ENCODE results near the gene DNAH1.
A peak's percentile ranks its signal among the peaks of the same experiment; 100 is the strongest.

The DNAH1 gene

DNA sequence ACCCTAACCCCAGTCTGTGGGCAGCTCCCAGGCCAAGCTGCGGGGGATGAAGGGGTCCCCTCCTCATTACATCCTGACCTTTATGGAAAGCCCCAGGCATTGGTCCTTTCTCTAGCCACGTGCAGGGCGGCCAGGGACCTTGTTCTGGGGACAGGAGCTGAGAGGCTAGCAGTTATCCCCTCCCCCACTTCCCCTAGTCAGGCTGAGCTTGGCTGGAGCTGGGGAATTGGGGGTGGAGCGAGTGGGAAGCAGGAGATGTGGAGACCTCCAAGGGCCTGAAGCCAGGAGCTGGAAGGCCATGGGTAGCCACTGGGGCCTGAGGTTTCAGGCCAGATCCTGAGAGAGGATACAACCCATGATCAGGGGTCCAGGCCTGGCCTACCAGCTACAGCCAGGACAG is 45.8 kb downstream of the DNAH1 start:
- no peak overlapping the region for H3K9ac ChIP-seq (ENCODE audit: low read depth, low read length)
- no peaks in the 10 kb centered on the region for H3K9me3 ChIP-seq (ENCODE audit: control insufficient read depth, insufficient read depth, low read length)
- H3K4me1 ChIP-seq (ENCODE audit: control insufficient read depth, insufficient read depth, low read length), result no peaks in the 10 kb centered on the region
- no peaks in the 10 kb centered on the region for H3K27me3 ChIP-seq (ENCODE audit: control insufficient read depth, insufficient read depth, low read length)
- no peaks in the 10 kb centered on the region for H3K36me3 ChIP-seq (ENCODE audit: control insufficient read depth, insufficient read depth, low read length)
- H3K27ac ChIP-seq (ENCODE audit: low read depth, low read length), result no peak overlapping the region
- H3K4me3 ChIP-seq (ENCODE audit: low read depth, low read length), result no peak overlapping the region

DNA sequence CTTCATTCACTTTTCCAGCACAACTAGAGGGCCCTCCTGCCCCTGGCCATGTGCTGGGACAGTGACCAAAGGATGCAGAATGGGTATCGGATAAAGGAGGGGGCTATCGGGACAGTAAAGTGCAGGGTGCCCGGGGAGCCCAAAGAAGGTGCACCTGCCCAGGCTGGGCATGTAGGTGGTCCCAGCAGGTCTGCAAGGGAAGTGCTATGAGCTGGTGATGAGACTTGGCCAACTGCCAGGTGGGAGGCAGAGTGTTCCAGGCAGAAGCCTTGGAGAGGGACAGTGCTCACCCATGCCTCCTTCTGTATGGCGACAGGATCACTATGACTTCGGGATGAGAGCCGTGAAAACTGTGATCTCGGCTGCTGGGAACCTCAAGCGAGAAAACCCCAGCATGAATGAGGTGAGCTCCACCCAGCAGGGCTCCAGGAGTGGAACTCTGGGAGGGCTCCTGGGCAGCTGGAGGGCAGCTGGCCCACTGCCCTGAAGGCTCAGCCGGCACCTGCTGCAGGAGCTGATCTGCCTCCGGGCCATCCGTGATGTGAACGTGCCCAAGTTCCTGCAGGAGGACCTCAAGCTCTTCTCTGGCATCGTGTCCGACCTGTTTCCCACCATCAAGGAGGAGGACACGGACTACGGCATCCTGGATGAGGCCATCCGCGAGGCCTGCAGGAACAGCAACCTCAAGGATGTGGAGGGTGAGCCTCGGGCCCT is 48.4 kb downstream of the DNAH1 start:
- H3K27me3 ChIP-seq (ENCODE audit: control insufficient read depth, insufficient read depth, low read length), result no peaks in the 10 kb centered on the region
- no peaks in the 10 kb centered on the region for H3K36me3 ChIP-seq (ENCODE audit: control insufficient read depth, insufficient read depth, low read length)
- no peak overlapping the region for H3K4me3 ChIP-seq (ENCODE audit: low read depth, low read length)
- H3K27ac ChIP-seq (ENCODE audit: low read depth, low read length), result no peak overlapping the region
- H3K9me3 ChIP-seq (ENCODE audit: control insufficient read depth, insufficient read depth, low read length), result no peaks in the 10 kb centered on the region
- no peak overlapping the region for H3K9ac ChIP-seq (ENCODE audit: low read depth, low read length)
- H3K4me1 ChIP-seq (ENCODE audit: control insufficient read depth, insufficient read depth, low read length), result peaks cover 4% of the 10 kb centered on the region; the same call in 1 of the 2 replicates

GRCh38 chr3:52366527-52366926 is 50.4 kb downstream of the DNAH1 start:
- Histone ChIP-seq H3K9ac (ENCODE audit: low read depth, low read length) (no peak overlapping the region), H3K4me3 (ENCODE audit: low read depth, low read length) (no peak overlapping the region), H3K27ac (ENCODE audit: low read depth, low read length) (no peak overlapping the region), H3K27me3 (ENCODE audit: control insufficient read depth, insufficient read depth, low read length) (no peaks in the 10 kb centered on the region), H3K36me3 (ENCODE audit: control insufficient read depth, insufficient read depth, low read length) (no peaks in the 10 kb centered on the region), H3K4me1 (ENCODE audit: control insufficient read depth, insufficient read depth, low read length) (peaks cover 4% of the 10 kb centered on the region; the same call in 1 of the 2 replicates), H3K9me3 (ENCODE audit: control insufficient read depth, insufficient read depth, low read length) (no peaks in the 10 kb centered on the region)

- H3K27ac ChIP-seq (ENCODE audit: low read depth, low read length), result no peak overlapping the region
- H3K9ac ChIP-seq (ENCODE audit: low read depth, low read length), result no peak overlapping the region
- H3K36me3 ChIP-seq (ENCODE audit: control insufficient read depth, insufficient read depth, low read length), result no peaks in the 10 kb centered on the region
- no peaks in the 10 kb centered on the region for H3K27me3 ChIP-seq (ENCODE audit: control insufficient read depth, insufficient read depth, low read length)
- no peaks in the 10 kb centered on the region for H3K9me3 ChIP-seq (ENCODE audit: control insufficient read depth, insufficient read depth, low read length)
- no peak overlapping the region for H3K4me3 ChIP-seq (ENCODE audit: low read depth, low read length)
- H3K4me1 ChIP-seq (ENCODE audit: control insufficient read depth, insufficient read depth, low read length), result peaks cover 4% of the 10 kb centered on the region; the same call in 1 of the 2 replicates
These were observed 52.1 kb downstream of the DNAH1 start for GRCh38 chr3:52367891-52368880.

DNA sequence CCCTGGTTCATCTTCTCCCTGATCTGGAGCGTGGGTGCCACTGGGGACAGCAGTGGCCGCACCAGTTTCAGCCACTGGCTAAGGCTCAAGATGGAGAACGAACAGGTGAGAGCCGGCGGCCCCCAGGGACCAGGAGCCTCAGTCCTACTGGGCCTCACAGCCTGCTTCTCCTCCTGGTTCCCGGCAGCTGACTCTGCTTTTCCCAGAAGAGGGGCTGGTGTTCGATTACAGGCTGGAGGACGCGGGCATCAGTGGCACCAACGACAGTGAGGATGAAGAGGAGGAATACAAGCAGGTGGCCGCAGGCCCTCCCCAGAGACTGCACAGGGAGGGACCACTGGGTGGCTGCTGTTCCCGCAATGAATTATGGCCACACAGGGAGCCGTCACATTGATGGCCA is 54.4 kb downstream of the DNAH1 start:
- Histone ChIP-seq H3K9ac (ENCODE audit: low read depth, low read length) (no peak overlapping the region), H3K9me3 (ENCODE audit: control insufficient read depth, insufficient read depth, low read length) (no peaks in the 10 kb centered on the region), H3K4me3 (ENCODE audit: low read depth, low read length) (no peak overlapping the region), H3K4me1 (ENCODE audit: control insufficient read depth, insufficient read depth, low read length) (peaks cover 9% of the 10 kb centered on the region), H3K36me3 (ENCODE audit: control insufficient read depth, insufficient read depth, low read length) (no peaks in the 10 kb centered on the region), H3K27ac (ENCODE audit: low read depth, low read length) (no peak overlapping the region), H3K27me3 (ENCODE audit: control insufficient read depth, insufficient read depth, low read length) (peaks cover 13% of the 10 kb centered on the region)

GRCh38 chr3:52372822-52373504 is 56.8 kb downstream of the DNAH1 start:
- no peaks in the 10 kb centered on the region for H3K9me3 ChIP-seq (ENCODE audit: control insufficient read depth, insufficient read depth, low read length)
- H3K9ac ChIP-seq (ENCODE audit: low read depth, low read length), result no peak overlapping the region
- peak overlapping the region; percentile 43 for H3K4me3 ChIP-seq (ENCODE audit: low read depth, low read length)
- H3K4me1 ChIP-seq (ENCODE audit: control insufficient read depth, insufficient read depth, low read length), result peaks cover 9% of the 10 kb centered on the region
- H3K36me3 ChIP-seq (ENCODE audit: control insufficient read depth, insufficient read depth, low read length), result no peaks in the 10 kb centered on the region
- no peak overlapping the region for H3K27ac ChIP-seq (ENCODE audit: low read depth, low read length)
- peaks cover 13% of the 10 kb centered on the region for H3K27me3 ChIP-seq (ENCODE audit: control insufficient read depth, insufficient read depth, low read length)

DNA sequence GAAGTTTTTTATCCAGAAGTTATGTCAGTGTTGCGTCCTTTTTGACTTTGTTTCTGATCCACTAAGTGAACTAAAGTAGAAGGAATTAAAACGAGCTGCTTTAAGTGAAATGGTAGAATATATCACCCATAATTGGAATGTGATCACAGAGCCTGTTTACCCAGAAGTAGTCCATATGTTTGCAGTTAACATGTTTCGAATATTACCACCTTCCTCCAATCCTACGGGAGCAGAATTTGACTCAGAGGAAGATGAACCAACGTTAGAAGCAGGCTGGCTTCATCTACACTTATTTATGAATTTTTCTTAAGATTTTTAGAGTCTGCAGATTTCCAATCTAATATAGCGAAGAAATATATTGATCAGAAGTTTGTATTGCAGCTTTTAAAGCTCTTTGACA is 57.6 kb downstream of the DNAH1 start:
- H3K36me3 ChIP-seq (ENCODE audit: control insufficient read depth, insufficient read depth, low read length), result no peaks in the 10 kb centered on the region
- H3K27ac ChIP-seq (ENCODE audit: low read depth, low read length), result no peak overlapping the region
- peak overlapping the region; percentile 43 for H3K4me3 ChIP-seq (ENCODE audit: low read depth, low read length)
- H3K27me3 ChIP-seq (ENCODE audit: control insufficient read depth, insufficient read depth, low read length), result peaks cover 13% of the 10 kb centered on the region
- no peaks in the 10 kb centered on the region for H3K9me3 ChIP-seq (ENCODE audit: control insufficient read depth, insufficient read depth, low read length)
- H3K9ac ChIP-seq (ENCODE audit: low read depth, low read length), result no peak overlapping the region
- peaks cover 7% of the 10 kb centered on the region for H3K4me1 ChIP-seq (ENCODE audit: control insufficient read depth, insufficient read depth, low read length)

GRCh38 chr3:52374173-52374572 is 58.1 kb downstream of the DNAH1 start:
- no peaks in the 10 kb centered on the region for H3K36me3 ChIP-seq (ENCODE audit: control insufficient read depth, insufficient read depth, low read length)
- no peaks in the 10 kb centered on the region for H3K9me3 ChIP-seq (ENCODE audit: control insufficient read depth, insufficient read depth, low read length)
- no peak overlapping the region for H3K9ac ChIP-seq (ENCODE audit: low read depth, low read length)
- H3K4me3 ChIP-seq (ENCODE audit: low read depth, low read length), result no peak overlapping the region
- no peak overlapping the region for H3K27ac ChIP-seq (ENCODE audit: low read depth, low read length)
- peaks cover 13% of the 10 kb centered on the region for H3K27me3 ChIP-seq (ENCODE audit: control insufficient read depth, insufficient read depth, low read length)
- H3K4me1 ChIP-seq (ENCODE audit: control insufficient read depth, insufficient read depth, low read length), result peaks cover 5% of the 10 kb centered on the region

DNA sequence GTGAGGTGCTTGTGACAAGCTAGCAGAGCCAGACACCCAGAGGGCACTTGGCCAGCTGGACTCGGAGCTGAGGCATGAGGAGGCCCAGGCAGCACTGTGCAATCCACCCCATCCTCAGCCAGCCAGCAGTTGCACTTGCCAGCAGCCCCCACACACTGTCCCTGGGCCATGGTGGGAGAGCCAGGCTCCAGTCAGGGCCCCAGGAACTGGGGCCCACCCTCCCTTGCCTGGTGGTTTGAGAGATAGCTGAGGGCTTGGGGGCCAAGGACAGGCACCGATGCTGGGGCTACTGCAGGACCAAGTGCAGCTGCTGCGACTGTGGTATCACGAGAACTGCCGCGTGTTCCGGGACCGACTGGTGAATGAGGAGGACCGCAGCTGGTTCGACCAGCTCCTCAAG is 63.5 kb downstream of the DNAH1 start:
- Histone ChIP-seq H3K4me3 (ENCODE audit: low read depth, low read length) (no peak overlapping the region), H3K9ac (ENCODE audit: low read depth, low read length) (no peak overlapping the region), H3K27ac (ENCODE audit: low read depth, low read length) (no peak overlapping the region), H3K4me1 (ENCODE audit: control insufficient read depth, insufficient read depth, low read length) (no peaks in the 10 kb centered on the region), H3K9me3 (ENCODE audit: control insufficient read depth, insufficient read depth, low read length) (no peaks in the 10 kb centered on the region), H3K27me3 (ENCODE audit: control insufficient read depth, insufficient read depth, low read length) (peaks cover 1% of the 10 kb centered on the region; the same call in 1 of the 2 replicates), H3K36me3 (ENCODE audit: control insufficient read depth, insufficient read depth, low read length) (no peaks in the 10 kb centered on the region)

GRCh38 chr3:52380023-52380422 is 63.9 kb downstream of the DNAH1 start:
- H3K36me3 ChIP-seq (ENCODE audit: control insufficient read depth, insufficient read depth, low read length), result no peaks in the 10 kb centered on the region
- no peaks in the 10 kb centered on the region for H3K27me3 ChIP-seq (ENCODE audit: control insufficient read depth, insufficient read depth, low read length)
- H3K4me1 ChIP-seq (ENCODE audit: control insufficient read depth, insufficient read depth, low read length), result peaks cover 4% of the 10 kb centered on the region; the same call in 1 of the 2 replicates
- no peaks in the 10 kb centered on the region for H3K9me3 ChIP-seq (ENCODE audit: control insufficient read depth, insufficient read depth, low read length)
- no peak overlapping the region for H3K4me3 ChIP-seq (ENCODE audit: low read depth, low read length)
- H3K9ac ChIP-seq (ENCODE audit: low read depth, low read length), result no peak overlapping the region
- no peak overlapping the region for H3K27ac ChIP-seq (ENCODE audit: low read depth, low read length)
